H7 (cell line): ENCODE data around the gene MID1. TPM values are rescaled to one million over a fixed set of nuclear protein-coding genes. Genes with fewer than 3 reads are reported as not detected.

ENCODE experiments used
- DNase-seq: peaks from one replicate; pipeline ENCODE4 v3.0.0; 2012
- H3K27me3 ChIP-seq: 2 replicates; pipeline ENCODE4 v1.6.0; 2011; ENCODE audit warnings: mild to moderate bottlenecking, low read length; ENCODE audit not compliant: control insufficient read depth, insufficient read depth
- H3K36me3 ChIP-seq: replicated peaks from 2 replicates; pipeline ENCODE4 v1.5.1; 2011; ENCODE audit warnings: low read length; ENCODE audit not compliant: control insufficient read depth, insufficient read depth
- H3K4me3 ChIP-seq: 2 replicates; pipeline ENCODE4 v1.5.1; 2011; ENCODE audit warnings: low read depth, mild to moderate bottlenecking, control low read depth, low read length, moderate library complexity; ENCODE audit not compliant: insufficient read depth
- total RNA-seq: library from RNA; depleted of rRNA; stranded (reverse); fragments of >200 nt; shearing (Covaris generic); gene quantifications from 2 replicates; pipeline ENCODE4 v1.2.3, GENCODE V29; 2014; rRNA removed

Gene MID1
- 55.1 and 63.4 TPM in 2 replicates for total RNA-seq

- DNase-seq = peak; percentile 85
- peak within 1 kb of the TSS; percentile 75 for H3K4me3 ChIP-seq
- no peaks in the 10 kb centered on the region for H3K36me3 ChIP-seq
- H3K27me3 ChIP-seq = no peaks in the 10 kb centered on the region
These were observed at the start of gene MID1 for GRCh38 chrX:10620121-10620699. MID1 (minus strand) TSS chrX:10620585; CDS start chrX:10567547, 53,038 bp downstream.

- Histone ChIP-seq H3K36me3 (no peaks in the 10 kb centered on the region), H3K27me3 (no peaks in the 10 kb centered on the region; the same call in 1 of the 2 replicates), H3K4me3 (no peak overlapping the region)
- DNase-seq = no peak
These were observed 46.8 kb upstream of the MID1 start for GRCh38 chrX:10667143-10667542.

- H3K4me3 ChIP-seq = no peak overlapping the region
- DNase-seq = no peak
- H3K27me3 ChIP-seq = no peaks in the 10 kb centered on the region; the same call in 1 of the 2 replicates
- H3K36me3 ChIP-seq = no peaks in the 10 kb centered on the region
These were observed 45.7 kb upstream of the MID1 start for GRCh38 chrX:10666102-10666501.

- H3K36me3 ChIP-seq = no peaks in the 10 kb centered on the region
- no peaks in the 10 kb centered on the region; the same call in 1 of the 2 replicates for H3K27me3 ChIP-seq
- no peak overlapping the region for H3K4me3 ChIP-seq
- no peak for DNase-seq
These were observed 45.3 kb upstream of the MID1 start for GRCh38 chrX:10665681-10666080.

GRCh38 chrX:10660171-10660570, 39.8 kb upstream of the MID1 start:
- no peaks in the 10 kb centered on the region for H3K36me3 ChIP-seq
- H3K4me3 ChIP-seq = no peak overlapping the region
- DNase-seq = peak; percentile 68
- no peaks in the 10 kb centered on the region; the same call in 1 of the 2 replicates for H3K27me3 ChIP-seq

GRCh38 chrX:10656214-10656613, 35.8 kb upstream of the MID1 start:
- H3K36me3 ChIP-seq = no peaks in the 10 kb centered on the region
- no peak for DNase-seq
- H3K4me3 ChIP-seq = no peak overlapping the region
- H3K27me3 ChIP-seq = no peaks in the 10 kb centered on the region

GRCh38 chrX:10654960-10655359, 34.6 kb upstream of the MID1 start:
- no peaks in the 10 kb centered on the region for H3K36me3 ChIP-seq
- DNase-seq = no peak

GRCh38 chrX:10653302-10653701, 32.9 kb upstream of the MID1 start:
- no peaks in the 10 kb centered on the region for H3K27me3 ChIP-seq
- no peak for DNase-seq
- no peak overlapping the region for H3K4me3 ChIP-seq

More at GRCh38 chrX:10654960-10655359, 34.6 kb upstream of the MID1 start:
- no peak overlapping the region for H3K4me3 ChIP-seq
- no peaks in the 10 kb centered on the region for H3K27me3 ChIP-seq

GRCh38 chrX:10649265-10649664, 28.9 kb upstream of the MID1 start:
- Histone ChIP-seq H3K36me3 (no peaks in the 10 kb centered on the region), H3K4me3 (no peak overlapping the region), H3K27me3 (no peaks in the 10 kb centered on the region)
- DNase-seq = no peak

More at GRCh38 chrX:10653302-10653701, 32.9 kb upstream of the MID1 start:
- no peaks in the 10 kb centered on the region for H3K36me3 ChIP-seq

- no peaks in the 10 kb centered on the region for H3K27me3 ChIP-seq
- no peak for DNase-seq
These were observed 28.2 kb upstream of the MID1 start for GRCh38 chrX:10648614-10649013.

GRCh38 chrX:10636851-10637250, 16.5 kb upstream of the MID1 start:
- no peaks in the 10 kb centered on the region for H3K27me3 ChIP-seq
- no peaks in the 10 kb centered on the region for H3K36me3 ChIP-seq
- DNase-seq = no peak
- H3K4me3 ChIP-seq = no peak overlapping the region

More at GRCh38 chrX:10648614-10649013, 28.2 kb upstream of the MID1 start:
- Histone ChIP-seq H3K4me3 (no peak overlapping the region), H3K36me3 (no peaks in the 10 kb centered on the region)

- peak; percentile 54 for DNase-seq
- H3K36me3 ChIP-seq = no peaks in the 10 kb centered on the region
- H3K27me3 ChIP-seq = no peaks in the 10 kb centered on the region
- H3K4me3 ChIP-seq = no peak overlapping the region
These were observed 16.0 kb upstream of the MID1 start for GRCh38 chrX:10636337-10636736.

GRCh38 chrX:10634392-10635161, 14.2 kb upstream of the MID1 start:
- Histone ChIP-seq H3K27me3 (no peaks in the 10 kb centered on the region), H3K36me3 (no peaks in the 10 kb centered on the region), H3K4me3 (no peak overlapping the region)
- no peak for DNase-seq

GRCh38 chrX:10633722-10634121, 13.3 kb upstream of the MID1 start:
- peak; percentile 24 for DNase-seq
- Histone ChIP-seq H3K4me3 (no peak overlapping the region), H3K27me3 (no peaks in the 10 kb centered on the region), H3K36me3 (no peaks in the 10 kb centered on the region)
